ENCODE measurements around the gene TRIM17.

Gene TRIM17, protein sequence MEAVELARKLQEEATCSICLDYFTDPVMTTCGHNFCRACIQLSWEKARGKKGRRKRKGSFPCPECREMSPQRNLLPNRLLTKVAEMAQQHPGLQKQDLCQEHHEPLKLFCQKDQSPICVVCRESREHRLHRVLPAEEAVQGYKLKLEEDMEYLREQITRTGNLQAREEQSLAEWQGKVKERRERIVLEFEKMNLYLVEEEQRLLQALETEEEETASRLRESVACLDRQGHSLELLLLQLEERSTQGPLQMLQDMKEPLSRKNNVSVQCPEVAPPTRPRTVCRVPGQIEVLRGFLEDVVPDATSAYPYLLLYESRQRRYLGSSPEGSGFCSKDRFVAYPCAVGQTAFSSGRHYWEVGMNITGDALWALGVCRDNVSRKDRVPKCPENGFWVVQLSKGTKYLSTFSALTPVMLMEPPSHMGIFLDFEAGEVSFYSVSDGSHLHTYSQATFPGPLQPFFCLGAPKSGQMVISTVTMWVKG

GRCh38 chr1:228416217-228416933 lies at the start of gene TRIM17:
TRIM17 (minus strand) TSS chr1:228416861; CDS start chr1:228415072, 1,789 bp downstream.
- FAIRE-seq (no peak), DNase-seq (ENCODE audit: insufficient read length, low spot score) (no peak)
- TF ChIP-seq, protein P1, sequence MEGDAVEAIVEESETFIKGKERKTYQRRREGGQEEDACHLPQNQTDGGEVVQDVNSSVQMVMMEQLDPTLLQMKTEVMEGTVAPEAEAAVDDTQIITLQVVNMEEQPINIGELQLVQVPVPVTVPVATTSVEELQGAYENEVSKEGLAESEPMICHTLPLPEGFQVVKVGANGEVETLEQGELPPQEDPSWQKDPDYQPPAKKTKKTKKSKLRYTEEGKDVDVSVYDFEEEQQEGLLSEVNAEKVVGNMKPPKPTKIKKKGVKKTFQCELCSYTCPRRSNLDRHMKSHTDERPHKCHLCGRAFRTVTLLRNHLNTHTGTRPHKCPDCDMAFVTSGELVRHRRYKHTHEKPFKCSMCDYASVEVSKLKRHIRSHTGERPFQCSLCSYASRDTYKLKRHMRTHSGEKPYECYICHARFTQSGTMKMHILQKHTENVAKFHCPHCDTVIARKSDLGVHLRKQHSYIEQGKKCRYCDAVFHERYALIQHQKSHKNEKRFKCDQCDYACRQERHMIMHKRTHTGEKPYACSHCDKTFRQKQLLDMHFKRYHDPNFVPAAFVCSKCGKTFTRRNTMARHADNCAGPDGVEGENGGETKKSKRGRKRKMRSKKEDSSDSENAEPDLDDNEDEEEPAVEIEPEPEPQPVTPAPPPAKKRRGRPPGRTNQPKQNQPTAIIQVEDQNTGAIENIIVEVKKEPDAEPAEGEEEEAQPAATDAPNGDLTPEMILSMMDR (IDR thresholded peaks at IDR 0.05; ENCODE audit: insufficient read depth, missing control alignments): no peak

GRCh38 chr1:228465571-228466146 lies 49.0 kb upstream of the TRIM17 start:
- TF ChIP-seq, protein P1 (IDR thresholded peaks at IDR 0.05; ENCODE audit: insufficient read depth, missing control alignments): no peak
- FAIRE-seq (peak; percentile 61), DNase-seq (ENCODE audit: insufficient read length, low spot score) (no peak)

DNA sequence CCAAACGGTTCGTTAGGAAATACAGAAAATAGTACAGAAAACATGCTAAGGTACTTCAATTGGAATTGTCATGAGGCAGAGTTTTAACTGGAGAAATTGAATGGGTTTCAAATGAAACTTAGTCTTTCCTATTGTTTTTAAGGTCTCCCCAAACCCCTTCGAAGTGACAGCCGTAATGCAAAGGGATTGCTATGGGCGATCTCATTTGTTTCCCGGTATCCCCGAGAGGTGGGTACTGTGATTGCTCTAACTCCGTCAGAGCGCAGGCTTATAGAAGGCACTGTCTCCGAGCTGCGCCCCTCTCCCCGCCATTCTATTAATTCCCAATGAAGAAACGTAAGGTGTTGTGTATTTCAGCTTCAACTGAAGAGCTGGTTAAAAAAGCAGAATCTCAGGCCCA lies 48.5 kb upstream of the TRIM17 start:
- TF ChIP-seq, protein P1 (IDR thresholded peaks at IDR 0.05; ENCODE audit: insufficient read depth, missing control alignments): no peak
- FAIRE-seq (peak; percentile 35), DNase-seq (ENCODE audit: insufficient read length, low spot score) (no peak)

- TF ChIP-seq, protein P1 (IDR thresholded peaks at IDR 0.05; ENCODE audit: insufficient read depth, missing control alignments): no peak
- FAIRE-seq (peak; percentile 44), DNase-seq (ENCODE audit: insufficient read length, low spot score) (peak; percentile 82)
Observed at GRCh38 chr1:228464487-228464983, 47.9 kb upstream of the TRIM17 start.

DNA sequence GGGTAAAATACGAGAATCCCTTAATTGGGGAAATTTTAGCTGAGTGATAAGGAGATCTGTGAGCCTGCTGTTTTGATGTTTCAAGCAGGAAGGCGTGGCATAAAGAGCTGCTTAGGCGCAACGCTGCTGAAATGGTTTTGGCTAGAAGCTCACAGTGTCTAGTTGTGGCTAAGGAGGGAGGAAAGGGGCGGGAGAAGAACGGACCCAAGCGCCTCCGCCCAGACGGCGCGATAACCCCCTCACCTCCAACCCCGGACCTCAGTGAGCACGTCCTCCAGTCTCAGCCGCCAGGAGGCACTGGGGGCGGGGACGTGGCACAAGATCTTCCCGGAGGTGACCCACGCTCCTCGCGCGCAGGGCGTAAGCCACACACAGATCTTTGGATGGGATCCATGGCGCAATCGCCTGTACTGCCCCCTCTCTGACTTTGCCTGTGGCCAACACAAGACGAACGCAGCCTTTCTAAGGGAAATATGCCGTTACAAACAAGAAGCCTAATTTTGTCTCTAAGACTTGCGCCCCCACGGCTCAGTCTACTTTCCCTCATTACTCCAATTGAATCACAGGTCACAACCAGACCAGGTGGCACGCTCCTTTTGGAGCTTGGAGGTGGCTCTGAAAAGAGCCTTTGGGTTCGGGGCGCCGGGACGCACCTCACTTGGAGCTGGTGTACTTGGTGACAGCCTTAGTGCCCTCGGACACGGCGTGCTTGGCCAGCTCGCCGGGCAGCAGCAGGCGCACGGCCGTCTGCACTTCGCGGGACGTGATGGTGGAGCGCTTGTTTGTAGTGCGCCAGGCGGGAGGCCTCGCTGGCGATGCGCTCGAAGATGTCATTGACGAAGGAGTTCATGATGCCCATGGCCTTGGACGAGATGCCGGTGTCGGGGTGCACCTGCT lies 47.1 kb upstream of the TRIM17 start:
- FAIRE-seq: peak; percentile 21
- TF ChIP-seq, protein P1 (IDR thresholded peaks at IDR 0.05; ENCODE audit: insufficient read depth, missing control alignments): no peak
- no peak for DNase-seq (ENCODE audit: insufficient read length, low spot score)

- FAIRE-seq (no peak), DNase-seq (ENCODE audit: insufficient read length, low spot score) (no peak)
- TF ChIP-seq, protein P1 (IDR thresholded peaks at IDR 0.05; ENCODE audit: insufficient read depth, missing control alignments): no peak
Observed at GRCh38 chr1:228463009-228463558, 46.4 kb upstream of the TRIM17 start.
